Testis (tissue), 3 donors: Measurements from ENCODE around the gene LDLRAD4. TPM values are rescaled to one million over a fixed set of nuclear protein-coding genes. Genes with fewer than 3 reads are reported as not detected.

Experiments
- DNase-seq: peaks from one replicate; pipeline ENCODE4 v3.0.0-alpha.2; 2019
- H3K27ac ChIP-seq, 2 donors: fragments of 200-600 bp; sonication (generic); one replicate each; pipeline ENCODE4 v1.5.1; 2019
- H3K27me3 ChIP-seq: fragments of 200-600 bp; sonication (generic); one replicate; pipeline ENCODE4 v1.5.1; 2019
- H3K36me3 ChIP-seq: fragments of 200-600 bp; sonication (generic); one replicate; pipeline ENCODE4 v1.5.1; 2017; ENCODE audit warnings: low read depth; ENCODE audit errors: missing control alignments
- H3K4me1 ChIP-seq: fragments of 200-600 bp; sonication (generic); one replicate; pipeline ENCODE4 v1.5.1; 2019
- H3K4me3 ChIP-seq, 2 donors: fragments of 200-600 bp; sonication (generic); one replicate each; pipeline ENCODE4 v1.5.1; 2017 to 2019
- H3K9me3 ChIP-seq: fragments of 200-600 bp; sonication (generic); one replicate; pipeline ENCODE4 v1.5.1; 2017
- POLR2A ChIP-seq: fragments of 450-650 bp; IDR thresholded peaks from one replicate; pipeline ENCODE4 v1.6.1; 2017; ENCODE audit warnings: antibody characterized with exemption, mild to moderate bottlenecking, moderate library complexity
- WGBS, 2 donors: methylation state at CpG; one replicate each; pipeline ENCODE4 v1.1.5; 2018; 5-methylcytosine and 5-hydroxymethylcytosine counted together
- intact Hi-C: fragments of 100-400 bp; cut with DNase I; formaldehyde crosslinking; loops from one replicate; pipeline ENCODE4 v1.15.1; 2023; ENCODE audit warnings: low total_unique reads
- polyA plus RNA-seq: library from polyadenylated mRNA; stranded (reverse); fragments of 350-450 nt; fragmentation: Illumina TruSeq; extraction: RNeasy Lipid Tissue Mini Kit (QIAGEN cat#74804); gene quantifications from one replicate; pipeline ENCODE4 v1.2.3, GENCODE V29; 2014; ENCODE audit warnings: low read depth, low replicate concordance; ENCODE audit not compliant: insufficient read depth
- total RNA-seq, 2 donors: library from RNA; depleted of rRNA; stranded (reverse); fragments of >200 nt; gene quantifications; one replicate each; pipeline ENCODE4 v1.2.3, GENCODE V29; 2016
- TF ChIP-seq, protein P1 (sequence below), 3 experiments: fragments of 450-650 bp in 2 of 3; fragments of 200-600 bp in 1 of 3; sonication (generic) in 1 of 3; IDR thresholded peaks; one replicate each; pipeline ENCODE4 v1.5.1; 2016 to 2019; ENCODE audit warnings: antibody characterized with exemption in 3 of 3, mild to moderate bottlenecking in 2 of 3, moderate library complexity in 1 of 3

Gene LDLRAD4
- total and polyA plus RNA-seq, 3 donors from 2014 or later = 22.0 to 42.2 (median 25.9) TPM

DNA sequence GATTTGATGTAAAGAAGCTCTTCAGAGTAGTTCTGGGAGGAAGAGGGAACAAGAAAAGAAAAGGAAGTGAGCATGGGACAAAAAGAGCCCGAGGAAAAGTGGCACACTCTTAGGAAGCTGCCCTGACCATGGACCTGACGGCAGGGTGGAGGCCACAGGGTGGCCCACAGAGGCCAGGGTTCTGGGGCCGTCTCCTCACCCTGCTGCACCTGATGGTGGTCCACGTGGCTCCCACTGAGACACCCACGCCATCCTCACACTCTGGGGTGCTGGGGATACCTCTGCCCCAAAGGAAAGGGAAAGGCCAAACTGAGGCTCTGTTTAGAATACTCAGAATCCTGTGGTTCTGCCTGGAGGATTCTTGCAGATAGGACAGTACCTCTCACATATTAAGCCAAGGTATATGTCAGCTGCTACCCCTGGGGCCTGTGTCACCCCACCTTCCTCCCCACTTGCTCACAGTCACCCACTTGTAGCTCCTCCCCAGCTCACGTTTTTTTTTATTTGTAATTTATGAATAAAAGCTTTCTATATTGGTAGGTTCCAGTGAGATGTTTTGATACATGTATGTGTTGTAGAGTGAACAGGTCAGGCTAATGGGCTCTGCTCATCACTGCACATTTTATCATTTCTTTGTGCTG is 171.1 kb downstream of the LDLRAD4 start:
- WGBS, 2 donors = 88 to 89% methylated on average over 6 of the region's 6 CpGs
- no peak for TF ChIP-seq POLR2A
- TF ChIP-seq, protein P1, sequence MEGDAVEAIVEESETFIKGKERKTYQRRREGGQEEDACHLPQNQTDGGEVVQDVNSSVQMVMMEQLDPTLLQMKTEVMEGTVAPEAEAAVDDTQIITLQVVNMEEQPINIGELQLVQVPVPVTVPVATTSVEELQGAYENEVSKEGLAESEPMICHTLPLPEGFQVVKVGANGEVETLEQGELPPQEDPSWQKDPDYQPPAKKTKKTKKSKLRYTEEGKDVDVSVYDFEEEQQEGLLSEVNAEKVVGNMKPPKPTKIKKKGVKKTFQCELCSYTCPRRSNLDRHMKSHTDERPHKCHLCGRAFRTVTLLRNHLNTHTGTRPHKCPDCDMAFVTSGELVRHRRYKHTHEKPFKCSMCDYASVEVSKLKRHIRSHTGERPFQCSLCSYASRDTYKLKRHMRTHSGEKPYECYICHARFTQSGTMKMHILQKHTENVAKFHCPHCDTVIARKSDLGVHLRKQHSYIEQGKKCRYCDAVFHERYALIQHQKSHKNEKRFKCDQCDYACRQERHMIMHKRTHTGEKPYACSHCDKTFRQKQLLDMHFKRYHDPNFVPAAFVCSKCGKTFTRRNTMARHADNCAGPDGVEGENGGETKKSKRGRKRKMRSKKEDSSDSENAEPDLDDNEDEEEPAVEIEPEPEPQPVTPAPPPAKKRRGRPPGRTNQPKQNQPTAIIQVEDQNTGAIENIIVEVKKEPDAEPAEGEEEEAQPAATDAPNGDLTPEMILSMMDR (IDR thresholded peaks at IDR 0.05) = no peak
- Histone ChIP-seq H3K27me3 (no peaks in the 10 kb centered on the region), H3K27ac (no peak overlapping the region), H3K36me3 (no peaks in the 10 kb centered on the region), H3K4me3 (no peak overlapping the region), H3K4me1 (no peaks in the 10 kb centered on the region), H3K9me3 (no peaks in the 10 kb centered on the region)
- intact Hi-C loops = no loop called here
- no peak for DNase-seq

DNA sequence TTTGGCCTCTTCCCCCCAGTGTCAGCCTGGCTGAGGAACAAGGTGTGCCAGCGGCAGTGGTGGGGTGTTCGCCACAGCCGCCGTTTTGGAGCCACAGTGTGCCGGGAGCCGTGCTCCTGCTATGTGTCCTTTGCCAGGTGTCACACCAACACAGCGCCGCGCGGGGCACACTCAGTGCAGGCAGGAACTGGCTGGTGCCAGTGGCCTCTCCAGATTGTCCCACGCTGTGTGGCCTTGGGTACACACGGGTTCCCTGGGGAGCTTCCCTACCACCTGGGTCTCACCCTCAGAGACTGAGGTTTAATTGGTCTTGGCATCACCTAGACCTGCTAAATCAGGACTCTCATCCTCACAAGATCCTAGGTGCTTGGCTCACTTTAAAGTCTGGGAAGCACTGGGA is 171.6 kb downstream of the LDLRAD4 start:
- no peaks in the 10 kb centered on the region for H3K36me3 ChIP-seq
- intact Hi-C loops = no loop called here
- no peaks in the 10 kb centered on the region for H3K27me3 ChIP-seq
- H3K4me1 ChIP-seq = no peaks in the 10 kb centered on the region
- no peaks in the 10 kb centered on the region for H3K9me3 ChIP-seq
- DNase-seq = no peak
- 90 to 93% methylated on average over 9 to 12 of the region's 12 CpGs for WGBS, 2 donors
- TF ChIP-seq, protein P1 (IDR thresholded peaks at IDR 0.05) = no peak
- TF ChIP-seq POLR2A = no peak
- H3K4me3 ChIP-seq = no peak overlapping the region
- H3K27ac ChIP-seq = no peak overlapping the region

DNA sequence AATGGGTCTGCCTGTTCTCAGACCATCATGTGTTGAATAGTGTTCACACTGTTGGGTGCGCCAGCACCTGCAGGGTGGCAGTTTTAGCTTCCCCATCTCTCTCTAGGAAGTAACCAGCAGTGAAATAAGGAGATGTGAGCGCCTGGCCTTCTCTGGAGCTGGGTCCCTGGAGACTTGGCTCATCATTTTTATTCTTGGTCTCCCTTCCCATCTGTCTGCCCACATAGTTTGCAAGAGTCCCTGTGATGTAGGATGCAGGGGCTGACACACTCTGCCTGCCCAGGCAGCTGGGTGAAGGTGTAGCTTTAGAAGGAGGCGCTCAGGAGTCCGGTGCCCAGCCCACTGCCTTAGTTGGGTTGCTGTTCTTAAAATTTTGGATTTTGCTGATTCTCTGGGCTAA is 172.2 kb downstream of the LDLRAD4 start:
- Histone ChIP-seq H3K4me1 (no peaks in the 10 kb centered on the region), H3K4me3 (no peak overlapping the region), H3K9me3 (no peaks in the 10 kb centered on the region), H3K27me3 (no peaks in the 10 kb centered on the region), H3K27ac (no peak overlapping the region), H3K36me3 (no peaks in the 10 kb centered on the region)
- no peak for DNase-seq
- intact Hi-C loops = no loop called here
- TF ChIP-seq, protein P1 (IDR thresholded peaks at IDR 0.05) = no peak
- no peak for TF ChIP-seq POLR2A
- WGBS, 2 donors = 97 to 99% methylated on average over 4 of the region's 4 CpGs

DNA sequence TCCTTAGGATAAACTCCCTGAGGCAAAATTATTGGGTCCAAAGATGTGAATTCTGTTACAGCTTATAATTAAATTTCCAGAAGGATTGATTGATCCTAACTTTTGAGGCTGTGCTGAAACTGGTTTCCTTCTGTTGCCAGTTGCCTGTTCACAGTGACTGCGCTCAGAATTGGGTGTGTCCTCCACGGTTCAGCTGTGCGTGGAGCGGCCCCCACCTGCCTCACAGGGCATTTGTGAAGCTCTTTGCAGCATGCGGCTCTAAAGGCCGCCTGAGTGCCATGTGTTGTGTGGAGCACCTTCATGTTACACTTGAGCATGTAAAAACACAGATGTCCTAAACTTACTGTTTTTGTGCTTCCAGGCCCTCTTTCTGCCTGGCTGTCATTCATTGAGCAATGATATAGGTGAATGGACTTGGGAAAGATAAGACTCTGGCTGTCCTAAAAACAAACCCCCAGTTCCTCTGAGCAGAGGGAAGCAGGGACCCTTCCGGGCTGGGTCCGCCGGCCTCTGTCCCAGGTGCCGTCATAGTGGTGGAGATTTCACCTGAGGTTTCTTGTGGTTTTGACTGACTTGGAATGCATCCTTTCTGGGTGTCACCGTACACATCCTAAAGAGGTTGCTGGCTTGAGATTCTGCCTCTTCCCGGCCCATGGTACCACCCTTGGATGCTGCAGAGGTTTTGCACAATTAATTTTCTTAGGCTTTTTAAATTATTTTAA is 173.6 kb downstream of the LDLRAD4 start:
- 93 to 98% methylated on average over 12 of the region's 12 CpGs for WGBS, 2 donors
- Histone ChIP-seq H3K9me3 (no peaks in the 10 kb centered on the region), H3K4me3 (no peak overlapping the region), H3K27ac (no peak overlapping the region), H3K4me1 (no peaks in the 10 kb centered on the region), H3K36me3 (no peaks in the 10 kb centered on the region), H3K27me3 (no peaks in the 10 kb centered on the region)
- intact Hi-C loops = no loop called here
- DNase-seq = no peak
- TF ChIP-seq POLR2A = no peak
- TF ChIP-seq, protein P1 (IDR thresholded peaks at IDR 0.05) = no peak
